Epidermal melanocyte (primary cell): Measurements from ENCODE around the gene INPP5A.

Experiments used
- DNase-seq: peaks from one replicate; pipeline ENCODE4 v3.0.0; 2011; ENCODE audit warnings: low spot score; ENCODE audit not compliant: insufficient read length

Gene INPP5A

GRCh38 chr10:132534391-132535064 lies 3.1 kb upstream of the INPP5A start:
- no peak for DNase-seq

- DNase-seq = no peak
Measured at GRCh38 chr10:132535065-132535651, 2.4 kb upstream of the INPP5A start.

GRCh38 chr10:132536241-132536876 lies 1.2 kb upstream of the INPP5A start:
- DNase-seq = no peak

GRCh38 chr10:132536877-132537683 lies 507 bp upstream of the INPP5A start:
- DNase-seq = peak; percentile 91

GRCh38 chr10:132538031-132538789 lies 623 bp downstream of the INPP5A start:
- DNase-seq = no peak

DNA sequence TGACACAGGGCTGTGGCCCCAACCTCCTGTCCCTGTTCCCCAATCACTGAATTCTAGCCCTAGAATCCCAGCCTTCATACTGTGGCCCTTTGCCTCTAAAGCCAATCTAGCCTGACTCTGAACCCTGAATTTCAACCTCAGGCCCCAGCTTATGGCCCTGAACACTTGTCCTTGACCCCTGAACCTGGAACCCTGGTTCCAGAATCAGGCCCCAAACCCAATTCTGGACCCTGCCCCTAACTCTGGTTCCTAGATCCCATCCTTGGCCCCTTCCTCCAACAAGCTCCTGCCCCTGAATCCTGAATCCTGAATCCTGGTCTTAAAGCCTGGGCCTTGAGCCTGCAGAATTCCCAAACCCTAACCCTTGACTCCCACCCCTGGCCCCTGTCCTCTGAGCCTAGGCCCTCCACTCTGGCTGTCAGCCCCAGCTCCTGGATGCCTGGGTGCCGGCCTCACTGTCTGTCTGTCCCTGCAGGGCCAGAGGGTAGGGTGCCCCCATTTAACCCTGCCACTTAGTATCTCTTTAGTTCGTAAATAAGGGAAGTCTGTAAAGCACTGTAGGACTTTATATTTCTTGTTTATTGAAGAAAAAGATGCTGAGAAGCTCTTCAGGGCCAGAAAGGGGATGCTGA lies 1.3 kb downstream of the INPP5A start:
- DNase-seq = no peak

DNA sequence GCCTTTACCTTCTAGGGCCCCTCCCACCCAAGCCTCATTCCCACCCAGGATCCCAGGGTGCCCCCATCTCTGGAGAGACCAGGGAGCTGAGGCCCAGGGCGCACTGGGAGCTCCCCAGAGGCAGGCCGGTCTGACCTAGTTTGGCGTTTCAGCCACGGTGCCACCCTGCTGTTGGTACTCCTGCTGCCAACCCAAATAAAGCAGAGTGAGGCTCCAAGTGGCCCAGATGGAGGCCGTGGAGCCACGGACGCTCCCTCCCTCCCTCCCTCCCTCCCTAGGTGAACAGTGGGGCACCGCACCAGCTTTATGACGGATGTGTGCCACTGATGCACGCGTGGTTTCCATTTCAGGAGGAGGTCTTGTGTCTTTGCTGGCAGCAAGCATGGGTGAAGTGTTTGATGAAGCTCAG lies 1.8 kb downstream of the INPP5A start:
- no peak for DNase-seq

GRCh38 chr10:132539894-132540293 lies 2.3 kb downstream of the INPP5A start:
- no peak for DNase-seq

GRCh38 chr10:132540456-132540855 lies 2.9 kb downstream of the INPP5A start:
- no peak for DNase-seq

DNA sequence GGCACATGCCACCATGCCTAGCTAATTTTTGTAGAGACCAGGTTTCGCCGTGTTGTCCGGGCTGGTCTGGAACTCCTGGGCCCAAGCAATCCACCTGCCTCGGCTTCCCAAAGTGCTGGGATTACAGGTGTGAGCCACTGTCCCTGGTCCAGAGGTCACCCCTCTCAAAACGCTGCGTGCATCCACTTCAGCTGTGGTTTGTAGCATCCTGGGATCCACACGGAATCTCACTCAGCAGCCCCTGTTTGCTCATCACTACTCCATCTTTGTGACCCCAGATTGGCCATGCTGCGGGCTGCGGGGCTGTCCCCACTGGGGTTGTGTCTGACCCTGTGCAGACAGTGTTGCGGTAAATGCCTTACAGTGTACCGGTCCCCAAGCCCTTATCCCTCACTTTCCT lies 3.5 kb downstream of the INPP5A start:
- no peak for DNase-seq

GRCh38 chr10:132541601-132542011 lies 4.0 kb downstream of the INPP5A start:
- DNase-seq = no peak

DNA sequence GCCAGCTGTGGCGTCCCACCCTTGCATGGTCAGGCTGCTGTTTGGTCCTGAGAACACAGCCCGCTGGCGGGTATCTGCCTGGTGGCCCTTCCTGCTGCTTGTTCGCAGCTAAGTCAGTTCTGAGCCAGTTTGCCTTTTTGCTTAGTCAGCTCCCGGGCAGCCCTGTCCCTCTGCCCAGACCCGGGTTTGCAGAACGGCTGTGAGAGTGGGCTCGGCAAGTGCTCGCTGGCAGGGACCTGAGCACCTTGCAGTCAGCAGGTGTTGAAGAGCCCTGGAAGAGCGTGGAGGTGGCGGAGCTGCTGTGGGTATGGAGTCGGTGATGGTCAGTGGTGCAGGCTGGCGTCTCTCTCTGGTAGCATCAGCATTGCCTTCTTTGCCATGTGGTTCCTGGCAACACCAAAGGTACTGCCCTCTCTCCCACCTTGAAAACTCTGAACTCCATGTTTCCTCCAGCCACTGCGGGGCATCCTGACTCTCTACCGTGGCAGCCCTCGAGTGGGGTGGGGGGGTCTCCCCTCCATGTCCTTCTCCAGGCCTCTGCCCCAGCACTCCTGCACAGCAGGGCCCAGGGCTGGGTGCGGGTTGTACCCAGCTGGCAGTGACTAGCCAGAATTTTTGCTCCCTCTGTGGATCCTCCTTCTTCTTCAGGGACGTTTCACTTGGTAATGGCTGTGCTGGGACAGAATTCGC lies 4.6 kb downstream of the INPP5A start:
- no peak for DNase-seq

DNA sequence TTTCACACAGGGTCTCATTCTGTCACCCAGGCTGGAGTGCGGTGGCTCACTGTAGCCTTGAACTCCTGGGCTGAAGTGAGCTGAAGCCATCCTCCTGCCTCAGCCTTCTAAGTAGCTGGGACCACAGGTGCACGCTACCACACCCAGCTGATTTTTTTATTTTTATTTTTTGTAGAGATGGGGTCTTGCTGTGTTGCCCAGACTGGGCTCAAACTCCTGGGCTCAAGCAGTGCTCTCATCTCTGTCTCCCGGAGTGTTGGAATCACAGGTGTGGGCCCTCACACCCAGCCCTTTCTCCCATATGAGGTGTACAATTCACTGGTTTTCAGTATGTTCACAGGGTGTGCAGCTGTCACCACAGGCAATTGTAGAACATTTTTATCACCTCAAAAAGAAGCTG lies 5.2 kb downstream of the INPP5A start:
- no peak for DNase-seq

GRCh38 chr10:132543916-132544743 lies 6.5 kb downstream of the INPP5A start:
- no peak for DNase-seq

GRCh38 chr10:132544744-132545658 lies 7.4 kb downstream of the INPP5A start:
- DNase-seq = no peak

DNA sequence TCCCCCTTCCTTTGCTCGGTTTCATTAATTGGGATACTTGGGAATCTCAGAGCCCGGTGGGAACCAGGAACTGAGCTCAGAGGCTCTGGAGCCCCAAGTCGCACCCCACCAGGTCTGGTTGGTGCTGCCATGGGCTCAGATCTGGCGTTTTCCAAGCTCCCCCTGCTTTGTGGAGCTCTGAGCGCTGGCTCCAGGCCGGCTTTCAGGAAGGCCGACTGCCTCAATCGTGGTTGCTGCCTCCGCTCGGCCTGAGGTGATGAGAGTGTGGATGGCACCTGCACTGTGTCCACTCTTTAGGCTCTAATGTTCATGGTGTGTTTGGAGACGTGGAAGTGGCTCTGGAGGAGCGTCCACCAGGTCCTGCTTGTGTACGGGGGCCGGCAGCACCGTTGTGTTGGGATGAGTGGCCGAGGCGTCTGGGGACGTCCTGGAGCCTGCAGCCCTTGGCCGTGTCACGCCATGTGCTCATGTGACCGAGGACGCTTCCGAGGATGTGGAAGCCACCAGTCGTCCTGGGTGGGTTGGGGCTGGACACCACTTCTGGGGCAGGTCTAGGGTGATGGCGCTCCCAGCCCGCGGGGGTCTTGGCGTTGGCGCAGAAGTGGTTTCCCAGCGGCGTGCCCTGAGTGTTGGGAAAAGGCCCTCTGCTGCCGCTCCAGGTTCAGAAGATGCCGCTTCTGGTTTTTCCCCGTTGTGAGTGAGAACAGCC lies 8.2 kb downstream of the INPP5A start:
- DNase-seq = no peak

- DNase-seq = no peak
Measured at GRCh38 chr10:132546567-132547420, 9.2 kb downstream of the INPP5A start.
